AG09309 (cell line): ENCODE results near the gene ADK.

Experiments used
- DNase-seq: peaks from one replicate; pipeline ENCODE4 v3.0.0-alpha.2; 2010; ENCODE audit warnings: low read depth
- H3K4me3 ChIP-seq: 2 replicates; pipeline ENCODE4 v1.5.1; 2011; ENCODE audit warnings: mild to moderate bottlenecking, low read depth, low read length, moderate library complexity; ENCODE audit not compliant: control insufficient read depth
- CTCF ChIP-seq: IDR thresholded peaks from 2 replicates; pipeline ENCODE4 v1.5.1; 2011; ENCODE audit warnings: mild to moderate bottlenecking, low read depth, low read length, inconsistent platforms; ENCODE audit not compliant: insufficient read depth, control insufficient read depth; ENCODE audit errors: missing control alignments

ADK gene

GRCh38 chr10:74110120-74110519 lies 40.9 kb upstream of the ADK start:
- no peak for DNase-seq
- TF ChIP-seq CTCF: no peak
- H3K4me3 ChIP-seq: no peak overlapping the region

- no peak overlapping the region for H3K4me3 ChIP-seq
- TF ChIP-seq CTCF: no peak
- no peak for DNase-seq
These were observed 39.2 kb upstream of the ADK start for GRCh38 chr10:74111799-74112198.

- no peak for TF ChIP-seq CTCF
- H3K4me3 ChIP-seq: no peak overlapping the region
- no peak for DNase-seq
These were observed 37.5 kb upstream of the ADK start for GRCh38 chr10:74113546-74113945.

- no peak for DNase-seq
- H3K4me3 ChIP-seq: no peak overlapping the region
- no peak for TF ChIP-seq CTCF
These were observed 37.0 kb upstream of the ADK start for GRCh38 chr10:74114041-74114448.

GRCh38 chr10:74117738-74118137 lies 33.3 kb upstream of the ADK start:
- no peak for TF ChIP-seq CTCF
- no peak overlapping the region for H3K4me3 ChIP-seq
- DNase-seq: no peak

GRCh38 chr10:74118804-74119203 lies 32.2 kb upstream of the ADK start:
- DNase-seq: no peak
- TF ChIP-seq CTCF: no peak
- no peak overlapping the region for H3K4me3 ChIP-seq

GRCh38 chr10:74120911-74121310 lies 30.1 kb upstream of the ADK start:
- no peak overlapping the region for H3K4me3 ChIP-seq
- DNase-seq: no peak
- TF ChIP-seq CTCF: no peak
